ENCODE measurements around the gene CCDC106.

Gene CCDC106

GRCh38 chr19:55685776-55686175 is 37.8 kb downstream of the CCDC106 start:
- Histone ChIP-seq H3K9me3 (ENCODE audit: insufficient read depth, low read depth, low read length) (no peaks in the 10 kb centered on the region), H3K27me3 (ENCODE audit: insufficient read depth, low read length, poor library complexity, severe bottlenecking) (no peaks in the 10 kb centered on the region), H3K4me2 (ENCODE audit: low read depth, low read length, poor library complexity, severe bottlenecking) (no peak overlapping the region), H3K36me3 (ENCODE audit: insufficient read depth, low read length) (peaks cover 62% of the 10 kb centered on the region; the same call in 1 of the 2 replicates), H3K4me1 (ENCODE audit: insufficient read depth, low read length, poor library complexity, severe bottlenecking) (no peaks in the 10 kb centered on the region), H3F3A (ENCODE audit: low read depth) (no peaks in the 10 kb centered on the region), H3K4me3 (ENCODE audit: low read length, poor library complexity, severe bottlenecking) (no peak overlapping the region), H3K79me2 (ENCODE audit: insufficient read depth, low read length) (no peaks in the 10 kb centered on the region; the same call in 1 of the 2 replicates), H3K9ac (ENCODE audit: low read depth, low read length, poor library complexity, severe bottlenecking) (no peak overlapping the region), H4K20me1 (ENCODE audit: insufficient read depth, low read length, poor library complexity, severe bottlenecking) (peaks cover 4% of the 10 kb centered on the region), H2AFZ (ENCODE audit: low read length) (no peak overlapping the region), H3K9me2 (replicated peaks; ENCODE audit: low read depth, low read length) (no peaks in the 10 kb centered on the region)
- no peak for TF ChIP-seq EZH2phosphoT487 (IDR thresholded peaks at IDR 0.05; ENCODE audit: borderline replicate concordance)
- TF ChIP-seq, protein P1, sequence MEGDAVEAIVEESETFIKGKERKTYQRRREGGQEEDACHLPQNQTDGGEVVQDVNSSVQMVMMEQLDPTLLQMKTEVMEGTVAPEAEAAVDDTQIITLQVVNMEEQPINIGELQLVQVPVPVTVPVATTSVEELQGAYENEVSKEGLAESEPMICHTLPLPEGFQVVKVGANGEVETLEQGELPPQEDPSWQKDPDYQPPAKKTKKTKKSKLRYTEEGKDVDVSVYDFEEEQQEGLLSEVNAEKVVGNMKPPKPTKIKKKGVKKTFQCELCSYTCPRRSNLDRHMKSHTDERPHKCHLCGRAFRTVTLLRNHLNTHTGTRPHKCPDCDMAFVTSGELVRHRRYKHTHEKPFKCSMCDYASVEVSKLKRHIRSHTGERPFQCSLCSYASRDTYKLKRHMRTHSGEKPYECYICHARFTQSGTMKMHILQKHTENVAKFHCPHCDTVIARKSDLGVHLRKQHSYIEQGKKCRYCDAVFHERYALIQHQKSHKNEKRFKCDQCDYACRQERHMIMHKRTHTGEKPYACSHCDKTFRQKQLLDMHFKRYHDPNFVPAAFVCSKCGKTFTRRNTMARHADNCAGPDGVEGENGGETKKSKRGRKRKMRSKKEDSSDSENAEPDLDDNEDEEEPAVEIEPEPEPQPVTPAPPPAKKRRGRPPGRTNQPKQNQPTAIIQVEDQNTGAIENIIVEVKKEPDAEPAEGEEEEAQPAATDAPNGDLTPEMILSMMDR (conservative IDR thresholded peaks at IDR 0.05; ENCODE audit: low read length): no peak

DNA sequence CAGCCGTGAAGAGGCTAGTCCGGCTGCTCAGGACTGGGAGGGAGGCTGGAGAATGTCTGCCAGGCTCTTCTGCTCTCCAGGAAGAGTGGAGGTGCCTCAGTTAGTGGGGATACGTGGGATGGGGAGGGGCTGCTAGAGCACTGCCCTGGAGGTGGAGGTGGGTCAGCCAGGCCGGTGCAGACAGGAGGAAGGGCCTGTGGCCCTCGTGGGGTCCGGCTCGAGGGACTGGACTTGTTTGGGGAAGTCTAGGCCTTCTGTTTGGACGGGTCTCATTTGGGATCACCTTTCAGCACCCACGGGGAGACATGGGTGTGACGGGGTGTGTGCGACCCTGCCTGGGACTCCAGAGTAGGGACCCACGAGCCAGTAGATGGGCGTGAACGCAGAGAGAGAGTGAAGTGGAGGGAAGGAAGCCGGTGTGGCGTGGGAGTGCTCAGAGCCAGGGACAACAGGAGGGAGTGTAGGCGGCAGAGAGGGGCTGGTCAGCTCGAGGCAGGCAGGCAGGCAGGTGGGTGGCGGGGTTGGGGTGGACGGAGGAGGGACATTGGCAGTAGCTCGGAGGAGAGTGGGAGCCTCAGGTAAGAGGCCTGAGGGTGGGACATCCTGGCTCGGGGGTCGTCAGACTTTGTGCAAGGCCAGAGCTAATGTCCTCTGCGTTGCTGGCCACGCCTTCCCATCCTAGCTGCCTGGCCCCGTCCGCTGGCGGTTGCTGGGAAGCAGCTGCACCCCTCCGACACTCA is 38.5 kb downstream of the CCDC106 start:
- no peaks in the 10 kb centered on the region for H3K9me3 ChIP-seq (ENCODE audit: insufficient read depth, low read depth, low read length)
- no peak overlapping the region for H3K4me2 ChIP-seq (ENCODE audit: low read depth, low read length, poor library complexity, severe bottlenecking)
- peaks cover 62% of the 10 kb centered on the region; the same call in 1 of the 2 replicates for H3K36me3 ChIP-seq (ENCODE audit: insufficient read depth, low read length)
- no peak overlapping the region for H3K4me3 ChIP-seq (ENCODE audit: low read length, poor library complexity, severe bottlenecking)
- no peak for TF ChIP-seq EZH2phosphoT487 (IDR thresholded peaks at IDR 0.05; ENCODE audit: borderline replicate concordance)
- TF ChIP-seq, protein P1 (conservative IDR thresholded peaks at IDR 0.05; ENCODE audit: low read length): no peak
- H3K9me2 ChIP-seq (replicated peaks; ENCODE audit: low read depth, low read length): no peaks in the 10 kb centered on the region
- peaks cover 4% of the 10 kb centered on the region for H4K20me1 ChIP-seq (ENCODE audit: insufficient read depth, low read length, poor library complexity, severe bottlenecking)
- H3F3A ChIP-seq (ENCODE audit: low read depth): no peaks in the 10 kb centered on the region
- H2AFZ ChIP-seq (ENCODE audit: low read length): no peak overlapping the region
- no peak overlapping the region for H3K9ac ChIP-seq (ENCODE audit: low read depth, low read length, poor library complexity, severe bottlenecking)
- H3K27me3 ChIP-seq (ENCODE audit: insufficient read depth, low read length, poor library complexity, severe bottlenecking): no peaks in the 10 kb centered on the region
- no peaks in the 10 kb centered on the region; the same call in 1 of the 2 replicates for H3K79me2 ChIP-seq (ENCODE audit: insufficient read depth, low read length)
- H3K4me1 ChIP-seq (ENCODE audit: insufficient read depth, low read length, poor library complexity, severe bottlenecking): no peaks in the 10 kb centered on the region

- peaks cover 4% of the 10 kb centered on the region for H4K20me1 ChIP-seq (ENCODE audit: insufficient read depth, low read length, poor library complexity, severe bottlenecking)
- no peak for TF ChIP-seq EZH2phosphoT487 (IDR thresholded peaks at IDR 0.05; ENCODE audit: borderline replicate concordance)
- TF ChIP-seq, protein P1 (conservative IDR thresholded peaks at IDR 0.05; ENCODE audit: low read length): no peak
- no peak overlapping the region for H2AFZ ChIP-seq (ENCODE audit: low read length)
- H3K4me1 ChIP-seq (ENCODE audit: insufficient read depth, low read length, poor library complexity, severe bottlenecking): no peaks in the 10 kb centered on the region
- no peak overlapping the region for H3K4me3 ChIP-seq (ENCODE audit: low read length, poor library complexity, severe bottlenecking)
- H3K36me3 ChIP-seq (ENCODE audit: insufficient read depth, low read length): peaks cover 67% of the 10 kb centered on the region; the same call in 1 of the 2 replicates
- no peaks in the 10 kb centered on the region for H3F3A ChIP-seq (ENCODE audit: low read depth)
- H3K9me3 ChIP-seq (ENCODE audit: insufficient read depth, low read depth, low read length): no peaks in the 10 kb centered on the region
- no peak overlapping the region for H3K4me2 ChIP-seq (ENCODE audit: low read depth, low read length, poor library complexity, severe bottlenecking)
- H3K9me2 ChIP-seq (replicated peaks; ENCODE audit: low read depth, low read length): no peaks in the 10 kb centered on the region
- no peaks in the 10 kb centered on the region for H3K79me2 ChIP-seq (ENCODE audit: insufficient read depth, low read length)
- no peak overlapping the region for H3K9ac ChIP-seq (ENCODE audit: low read depth, low read length, poor library complexity, severe bottlenecking)
- no peaks in the 10 kb centered on the region for H3K27me3 ChIP-seq (ENCODE audit: insufficient read depth, low read length, poor library complexity, severe bottlenecking)
Measured at GRCh38 chr19:55687281-55688201, 39.5 kb downstream of the CCDC106 start.

Measured in Loucy (cell line).